ENCODE data around the gene GNG7.
"Not testable (repeated sequence)": the region's sequence is repeated elsewhere in the genome, so short reads cannot be mapped to it uniquely, and the experiment has no call there.

Gene GNG7

DNA sequence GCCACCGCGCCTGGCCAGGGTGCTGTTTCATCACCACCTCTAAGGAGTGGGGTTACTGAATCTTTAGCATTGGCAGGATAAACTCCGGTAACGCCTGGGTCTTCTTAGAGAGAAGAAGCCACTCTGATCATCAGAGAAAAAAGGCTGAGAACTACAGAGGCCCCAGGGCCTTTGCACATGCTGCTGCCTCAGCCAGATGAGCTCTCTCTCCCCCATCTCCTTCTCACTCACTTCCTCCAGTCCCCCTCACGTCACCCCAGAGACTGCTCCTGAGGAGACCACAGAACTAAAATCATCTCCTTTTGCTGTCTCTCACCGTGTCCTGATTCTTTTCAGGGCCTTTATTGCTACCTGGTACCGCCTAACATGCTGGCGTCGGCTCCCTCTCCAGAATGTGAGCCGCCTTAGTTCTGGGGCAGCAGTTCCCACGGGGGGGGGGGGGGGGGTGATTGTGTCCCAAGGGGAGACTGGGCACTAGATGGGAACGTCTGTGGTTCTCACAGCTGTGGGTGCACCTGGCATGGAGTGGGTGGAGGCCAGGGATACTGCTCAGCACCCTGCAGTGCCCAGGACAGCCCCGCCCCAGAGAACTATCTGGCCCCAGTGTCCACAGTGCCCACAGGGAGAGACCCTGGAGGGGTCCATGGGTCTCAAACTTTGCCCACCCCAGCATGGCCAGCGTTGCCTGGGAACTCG lies 23.8 kb upstream of the GNG7 start:
- ATAC-seq, result no peak

- ATAC-seq, result no peak
These were observed 21.7 kb upstream of the GNG7 start for GRCh38 chr19:2724148-2724557.

DNA sequence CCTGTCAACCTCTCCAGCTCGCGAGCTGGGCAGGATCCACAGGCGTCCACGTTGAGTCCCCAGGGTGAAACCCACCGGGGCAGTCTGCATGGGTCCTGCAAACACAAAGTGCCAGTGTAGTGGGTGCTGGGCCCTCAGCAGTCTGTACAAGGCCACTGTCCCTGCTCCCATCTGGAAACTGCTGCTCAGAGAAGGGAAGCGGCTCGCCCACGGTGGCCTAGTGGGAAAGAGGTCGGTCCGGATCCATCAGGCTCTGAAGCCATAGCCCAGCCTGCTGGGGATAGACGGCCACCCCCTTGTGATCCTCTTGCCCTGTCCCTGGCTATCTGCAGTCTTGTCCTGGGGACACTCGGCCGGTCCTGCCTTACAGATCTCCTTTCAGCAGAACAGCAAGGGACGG lies 21.3 kb upstream of the GNG7 start:
- no peak for ATAC-seq

DNA sequence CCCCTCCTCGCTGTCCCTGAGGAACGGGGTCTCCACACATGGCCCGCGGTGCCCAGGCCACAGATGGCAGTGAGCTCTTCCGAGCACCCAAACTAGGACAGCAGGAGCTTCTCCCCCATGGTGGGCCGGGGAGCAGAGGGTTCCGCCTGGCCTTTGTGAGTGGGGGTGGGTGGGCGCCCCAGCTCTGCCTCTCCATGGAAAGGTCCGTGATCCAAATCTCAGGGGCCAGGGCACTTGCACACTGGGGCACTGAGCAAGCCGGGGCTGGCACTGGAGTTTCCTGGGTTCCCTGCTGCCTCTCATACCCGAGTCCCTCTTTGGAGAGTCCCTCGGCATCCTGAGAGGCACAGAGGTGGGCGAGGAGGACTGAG lies 20.8 kb upstream of the GNG7 start:
- ATAC-seq, result no peak

DNA sequence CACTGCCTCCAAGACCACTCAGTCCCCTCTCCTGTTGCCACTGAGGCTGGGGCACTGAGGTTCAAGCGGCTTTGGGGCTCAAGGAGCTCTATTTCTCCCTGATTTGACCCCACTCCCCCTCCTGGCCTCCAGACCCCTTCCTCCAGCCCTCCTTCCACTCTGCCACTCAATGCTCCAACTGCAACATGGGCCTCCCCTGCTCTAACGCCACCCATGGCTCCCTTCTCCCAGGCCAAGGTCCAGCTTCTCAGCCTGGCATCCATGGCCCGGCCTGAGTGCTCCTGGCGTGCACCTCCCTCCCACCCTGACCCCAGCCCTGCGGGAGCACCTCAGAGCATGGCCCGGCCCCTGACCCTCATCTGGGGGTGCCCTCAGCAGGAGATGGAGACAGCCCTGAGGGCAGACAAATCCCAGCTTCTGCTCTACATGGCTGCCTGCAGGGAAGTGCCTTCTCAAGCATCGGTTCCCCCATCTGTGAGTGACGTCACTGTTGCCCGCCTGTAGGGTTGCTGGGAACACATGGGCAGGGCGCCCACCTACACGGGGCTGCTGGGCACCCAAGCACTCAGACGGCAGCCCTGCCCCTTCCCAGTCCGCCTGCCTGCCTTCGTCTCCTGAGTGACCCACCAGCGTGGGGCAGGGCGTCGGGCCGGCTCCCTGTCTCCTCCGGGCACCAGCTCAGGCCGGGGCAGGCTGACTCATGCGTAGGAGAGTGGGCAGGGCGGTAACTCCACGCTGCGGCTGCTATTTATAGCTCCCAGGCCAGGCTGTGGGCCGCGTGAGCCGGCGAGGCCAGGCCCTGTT lies 20.2 kb upstream of the GNG7 start:
- ATAC-seq, result no peak

DNA sequence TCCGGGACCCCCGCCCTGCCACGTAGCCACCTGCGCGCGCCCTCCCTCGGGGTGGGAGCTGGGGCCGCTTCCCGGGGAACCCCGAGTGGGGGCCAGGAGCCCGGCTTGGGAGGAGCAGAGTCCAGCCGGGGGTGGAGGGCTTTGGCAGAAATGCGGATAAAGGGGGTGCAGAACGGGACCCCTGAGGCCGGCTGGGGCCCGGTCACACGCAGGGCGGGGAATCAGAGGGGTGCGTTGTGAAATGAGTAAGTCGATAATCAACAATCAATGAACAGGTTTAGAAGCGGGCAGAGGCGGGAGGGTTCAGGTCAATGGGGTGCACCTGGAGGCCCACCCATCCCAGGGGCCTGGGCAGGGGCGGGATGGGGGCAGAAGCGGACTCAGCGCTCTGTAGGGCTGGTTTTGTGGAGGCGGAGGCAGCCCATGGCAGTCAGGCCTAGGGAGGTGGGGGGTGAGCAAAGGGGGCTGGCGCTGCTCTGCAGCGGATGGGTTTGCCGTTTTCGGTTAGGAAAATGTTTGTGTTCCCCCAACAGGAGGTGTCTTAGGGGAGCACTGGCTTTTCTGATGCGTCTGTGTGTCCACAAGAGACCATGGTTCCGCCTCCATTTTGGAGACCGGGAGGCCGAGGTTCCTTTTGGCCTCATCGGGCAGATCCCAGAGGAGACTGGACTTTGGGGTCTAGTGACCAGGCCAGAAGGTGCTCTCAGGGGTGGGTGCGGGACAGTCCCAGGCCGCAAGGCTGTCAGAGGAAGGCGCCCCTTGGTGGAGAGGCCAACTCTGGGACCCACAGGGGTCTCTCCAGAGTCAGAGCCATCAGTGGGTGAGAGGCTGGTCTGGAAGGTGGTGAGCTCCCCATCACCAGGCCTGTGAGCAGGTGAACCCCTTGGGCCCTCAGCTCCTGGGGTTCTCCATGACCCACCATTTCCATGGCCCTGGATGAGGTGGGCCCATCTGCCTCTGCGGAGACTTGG lies 19.4 kb upstream of the GNG7 start:
- ATAC-seq, result no peak

GRCh38 chr19:2720777-2721569 lies 18.5 kb upstream of the GNG7 start, which contains the start of gene DIRAS1:
DIRAS1 (minus strand) TSS chr19:2721372; CDS start chr19:2717806, 3,566 bp downstream.
- no peak for ATAC-seq

- no peak for ATAC-seq
These were observed 17.7 kb upstream of the GNG7 start for GRCh38 chr19:2719920-2720776.

GRCh38 chr19:2719232-2719735 lies 16.8 kb upstream of the GNG7 start:
- no peak for ATAC-seq

DNA sequence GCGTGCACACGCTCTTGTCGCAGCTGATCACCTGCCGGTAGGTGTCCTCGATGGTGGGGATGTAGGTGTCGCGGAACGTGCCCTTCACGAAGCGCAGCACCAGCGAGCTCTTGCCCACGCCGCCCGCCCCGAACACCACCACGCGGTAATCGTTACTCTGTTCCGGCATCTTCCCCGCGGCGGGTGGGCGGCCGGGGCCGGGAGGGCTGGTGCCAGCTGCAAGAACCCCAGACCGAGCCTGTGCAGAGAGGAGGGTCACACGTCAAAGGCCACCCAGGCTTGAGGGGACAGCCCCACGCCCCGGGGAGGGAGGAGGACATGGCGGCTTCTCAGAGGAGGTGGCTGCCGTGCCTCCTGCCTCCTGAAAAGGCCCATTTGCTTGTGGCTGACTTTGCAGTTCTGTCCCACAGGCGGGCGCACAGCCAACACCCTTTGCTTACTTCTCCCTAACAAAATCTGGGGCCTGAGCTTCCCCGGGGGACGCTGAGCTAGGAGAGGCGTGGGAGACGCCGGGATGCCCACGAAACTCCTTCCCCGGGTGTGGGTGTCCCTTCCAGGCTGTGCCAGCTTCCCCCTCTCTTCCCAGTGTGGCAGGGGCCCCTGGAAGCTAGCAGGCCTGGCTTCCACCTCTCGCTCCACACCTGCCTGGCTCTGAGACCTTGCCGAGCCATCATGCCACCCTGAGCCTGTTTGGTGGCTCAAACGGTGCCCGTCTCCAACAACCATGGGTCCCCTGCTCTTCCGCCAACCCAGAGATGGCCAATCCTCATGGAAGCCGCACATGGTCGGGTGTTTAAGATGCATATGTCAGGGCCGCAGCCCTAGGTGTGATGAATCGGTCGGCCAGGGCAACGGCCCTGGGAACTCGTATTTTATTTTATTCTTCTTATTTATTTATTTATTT lies 15.4 kb upstream of the GNG7 start:
- ATAC-seq, result no peak

DNA sequence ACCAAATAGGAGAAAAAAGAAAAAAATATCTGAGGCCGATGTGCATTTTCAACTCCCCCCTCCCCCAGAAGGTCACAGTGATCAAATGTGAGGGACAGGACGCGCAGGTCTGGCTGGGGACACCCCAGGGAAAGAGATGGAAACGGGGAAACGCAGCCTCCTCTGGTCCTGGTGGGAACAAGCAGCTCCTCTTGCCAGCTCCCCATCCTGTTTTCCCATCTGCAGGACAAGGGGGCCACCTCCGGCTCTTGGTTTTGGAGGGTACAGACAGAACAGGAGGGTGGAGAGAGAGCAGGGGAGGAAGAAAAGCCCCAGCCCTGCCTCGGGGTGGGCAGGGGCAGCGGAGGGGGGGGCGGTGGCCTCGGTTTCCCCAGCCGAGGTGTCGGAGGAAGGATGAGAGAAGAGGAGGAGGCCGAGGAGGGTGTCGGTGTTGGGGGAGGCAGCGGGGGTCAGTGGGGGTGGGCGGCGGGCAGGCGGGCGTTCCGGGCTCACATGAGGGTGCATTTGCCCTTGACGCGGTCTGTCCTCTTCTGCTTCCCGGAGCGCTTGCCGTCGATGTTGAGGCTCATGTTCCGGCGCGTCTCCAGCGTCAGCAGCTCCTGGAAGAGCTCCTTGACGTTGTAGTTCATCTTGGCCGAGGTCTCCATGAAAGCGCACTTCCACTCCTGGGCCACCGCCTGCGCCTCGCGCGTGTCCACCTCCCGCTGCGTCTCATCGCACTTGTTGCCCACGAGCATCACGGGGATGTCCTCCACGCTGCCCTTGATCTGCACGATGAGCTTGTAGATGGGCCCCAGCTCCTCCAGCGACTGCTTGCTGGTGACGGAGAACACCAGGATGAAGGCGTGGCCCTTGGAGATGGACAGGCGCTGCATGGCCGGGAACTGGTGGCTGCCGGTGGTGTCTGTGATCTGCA lies 14.5 kb upstream of the GNG7 start:
- ATAC-seq, result no peak

DNA sequence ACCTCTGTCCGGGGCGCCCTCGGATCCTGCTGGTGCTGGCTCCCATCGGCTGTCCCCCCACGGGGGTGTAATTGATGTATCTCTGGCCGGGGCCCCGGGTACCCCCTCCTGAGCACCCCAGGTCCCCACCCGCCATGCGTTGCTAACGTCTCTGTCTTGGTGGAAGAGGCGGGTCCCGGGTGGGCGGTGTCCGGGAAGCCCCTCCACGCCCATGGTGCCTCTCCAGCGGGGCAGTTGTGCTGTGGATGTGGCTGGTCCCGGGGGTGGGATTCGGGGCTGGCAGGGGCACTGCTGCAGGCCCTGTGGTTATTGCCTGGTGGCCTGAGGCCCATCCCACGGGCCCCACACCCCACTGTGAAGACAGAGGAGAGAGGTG lies 13.8 kb upstream of the GNG7 start:
- ATAC-seq, result no peak

GRCh38 chr19:2715470-2716274 lies 13.2 kb upstream of the GNG7 start:
- no peak for ATAC-seq

GRCh38 chr19:2714531-2715269 lies 12.2 kb upstream of the GNG7 start:
- ATAC-seq, result no peak

DNA sequence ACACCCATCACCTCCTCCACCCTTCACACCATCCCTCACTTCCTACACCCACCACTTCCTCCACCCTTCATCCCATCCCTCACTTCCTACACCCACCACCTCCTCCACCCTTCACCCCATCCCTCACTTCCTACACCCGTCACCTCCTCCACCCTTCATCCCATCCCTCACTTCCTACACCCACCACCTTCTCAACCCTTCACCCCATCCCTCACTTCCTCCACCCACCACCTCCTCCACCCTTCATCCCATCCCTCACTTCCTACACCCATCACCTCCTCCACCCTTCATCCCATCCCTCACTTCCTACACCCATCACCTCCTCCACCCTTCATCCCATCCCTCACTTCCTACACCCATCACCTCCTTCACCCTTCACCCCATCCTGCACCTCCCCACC lies 11.6 kb upstream of the GNG7 start:
- not testable (repeated sequence) for ATAC-seq

- not testable (repeated sequence) for ATAC-seq
These were observed 10.7 kb upstream of the GNG7 start for GRCh38 chr19:2713170-2713569.

- ATAC-seq, result no peak
These were observed 9.3 kb upstream of the GNG7 start for GRCh38 chr19:2711875-2712205.
